ENCODE data around the gene TIGAR. TPM values are rescaled to one million over a fixed set of nuclear protein-coding genes. Genes with fewer than 3 reads are reported as not detected.

TIGAR gene
- total and polyA plus RNA-seq, 2 donors (not counting 1 experiment from before 2014, with no cell fraction given): 2.3 to 6.6 TPM

DNA sequence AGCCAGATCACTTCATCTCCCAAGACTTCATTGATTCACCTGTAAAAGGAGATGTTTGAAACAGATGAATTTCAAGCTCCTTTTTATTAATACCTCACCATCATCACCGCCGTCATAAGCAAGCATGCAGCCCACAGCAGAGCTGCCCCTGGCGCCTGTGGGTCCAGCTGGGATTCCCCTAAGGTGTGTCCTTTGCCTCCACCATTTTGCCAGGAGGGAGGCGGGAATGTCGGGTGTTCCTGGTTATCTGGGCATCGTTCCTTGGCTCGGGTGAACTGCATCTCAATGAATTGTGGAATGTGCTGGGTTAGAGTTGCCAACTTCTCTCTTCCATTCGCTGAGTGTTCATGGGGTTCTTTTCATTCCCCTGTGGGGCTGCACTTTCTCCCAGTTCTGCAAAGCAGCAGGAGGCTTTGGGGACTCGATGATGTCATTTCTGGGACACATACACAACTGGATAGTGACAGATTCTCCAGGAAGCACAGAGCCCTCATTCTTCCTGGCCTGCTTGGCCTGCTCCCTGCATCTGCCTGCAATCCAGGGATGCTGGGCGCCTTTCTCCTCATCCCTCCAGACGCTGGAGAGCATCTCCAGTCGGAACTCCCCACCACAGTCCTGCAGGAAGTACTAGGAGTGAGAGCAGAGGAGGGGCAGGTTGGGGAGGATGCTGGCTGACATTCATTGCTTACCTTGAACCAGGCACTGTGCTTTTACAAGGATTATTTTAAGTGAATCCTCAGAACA lies 37.3 kb upstream of the TIGAR start:
- Histone ChIP-seq H3K9ac (ENCODE audit: low read length) (no peak overlapping the region), H3K79me2 (ENCODE audit: control insufficient read depth, insufficient read depth, low read length) (peaks cover 94% of the 10 kb centered on the region), H3K4me2 (replicated peaks; ENCODE audit: low read depth, low read length, poor library complexity, severe bottlenecking) (no peak overlapping the region), H3K27me3 (replicated peaks in 1 of 4; ENCODE audit: control extremely low read depth in 1 of 4, control insufficient read depth in 3 of 4, insufficient read depth in 4 of 4, low read length in 3 of 4) (no peaks in the 10 kb centered on the region), H3K36me3 (replicated peaks in 1 of 2; ENCODE audit: control extremely low read depth in 1 of 2, control insufficient read depth in 1 of 2, extremely low read depth in 1 of 2, insufficient read depth in 2 of 2, low read length in 1 of 2) (peaks cover 3 to 92% of the 10 kb centered on the region in 2 experiments), H3K9me3 (ENCODE audit: control extremely low read depth in 1 of 3, control insufficient read depth in 2 of 3, insufficient read depth in 1 of 3, low read length in 2 of 3) (no peaks in the 10 kb centered on the region), H2AFZ (ENCODE audit: insufficient read depth, low read depth, low read length, poor library complexity, severe bottlenecking) (no peak overlapping the region), H3K4me1 (ENCODE audit: control insufficient read depth in 2 of 2, insufficient read depth in 2 of 2, low read length in 2 of 2) (peaks cover 15 to 21% of the 10 kb centered on the region in 2 donors), H3K4me3 (ENCODE audit: control extremely low read depth in 1 of 5, extremely low read depth in 1 of 5, insufficient read depth in 1 of 5, low read depth in 2 of 5, low read length in 4 of 5) (no peak overlapping the region), H3K27ac (ENCODE audit: low read length in 2 of 2) (no peak overlapping the region), H4K20me1 (ENCODE audit: control insufficient read depth, insufficient read depth, low read length, poor library complexity, severe bottlenecking) (peaks cover 67% of the 10 kb centered on the region)
- TF ChIP-seq, protein P1, sequence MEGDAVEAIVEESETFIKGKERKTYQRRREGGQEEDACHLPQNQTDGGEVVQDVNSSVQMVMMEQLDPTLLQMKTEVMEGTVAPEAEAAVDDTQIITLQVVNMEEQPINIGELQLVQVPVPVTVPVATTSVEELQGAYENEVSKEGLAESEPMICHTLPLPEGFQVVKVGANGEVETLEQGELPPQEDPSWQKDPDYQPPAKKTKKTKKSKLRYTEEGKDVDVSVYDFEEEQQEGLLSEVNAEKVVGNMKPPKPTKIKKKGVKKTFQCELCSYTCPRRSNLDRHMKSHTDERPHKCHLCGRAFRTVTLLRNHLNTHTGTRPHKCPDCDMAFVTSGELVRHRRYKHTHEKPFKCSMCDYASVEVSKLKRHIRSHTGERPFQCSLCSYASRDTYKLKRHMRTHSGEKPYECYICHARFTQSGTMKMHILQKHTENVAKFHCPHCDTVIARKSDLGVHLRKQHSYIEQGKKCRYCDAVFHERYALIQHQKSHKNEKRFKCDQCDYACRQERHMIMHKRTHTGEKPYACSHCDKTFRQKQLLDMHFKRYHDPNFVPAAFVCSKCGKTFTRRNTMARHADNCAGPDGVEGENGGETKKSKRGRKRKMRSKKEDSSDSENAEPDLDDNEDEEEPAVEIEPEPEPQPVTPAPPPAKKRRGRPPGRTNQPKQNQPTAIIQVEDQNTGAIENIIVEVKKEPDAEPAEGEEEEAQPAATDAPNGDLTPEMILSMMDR (IDR thresholded peaks at IDR 0.05): no peak
- no peak for TF ChIP-seq EZH2 (IDR thresholded peaks at IDR 0.05; ENCODE audit: borderline replicate concordance, insufficient read depth, low read depth, low read length, poor library complexity, severe bottlenecking)
- intact Hi-C loops (cut with micrococcal nuclease): no loop called here
- no peak for ATAC-seq (ENCODE audit: low read depth)
- ChIA-PET CTCF (interaction anchor here (0.7 kb wide), 1 partner anchor 176 kb away, joined by 4 read pairs; no protein-coding TSS in a partner anchor), POLR2A (no interaction called here)
- Mint-ChIP-seq H3K4me1 (peaks cover 28% of the 10 kb centered on the region), H3K27me3 (no peaks in the 10 kb centered on the region), H3K9me3 (ENCODE audit: insufficient read depth) (no peaks in the 10 kb centered on the region), H3K27ac (no peak overlapping the region), H3K4me3 (no peak overlapping the region)
- WGBS (ENCODE audit: insufficient coverage): 86% methylated on average over 5 of the region's 12 CpGs
- DNase-seq: no peak

DNA sequence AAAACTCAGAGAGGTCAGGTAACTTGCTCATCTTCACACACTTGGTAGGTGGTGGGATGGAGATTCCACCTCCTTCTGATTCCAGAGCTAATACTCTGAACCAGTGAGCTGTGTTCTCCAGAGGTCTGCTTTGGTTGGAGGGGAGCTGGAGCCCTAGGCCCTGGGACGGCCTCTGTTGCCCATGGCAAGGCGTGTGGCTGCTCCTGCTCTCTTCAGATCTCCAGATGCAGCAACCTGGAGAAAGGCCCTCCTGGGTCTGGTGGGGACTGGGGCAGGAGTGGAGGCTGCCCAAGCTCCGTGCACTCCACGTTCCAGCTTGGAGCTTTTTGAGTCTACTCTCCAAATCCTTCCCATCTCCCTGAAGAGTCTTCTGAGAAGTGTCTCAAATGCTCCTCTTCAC lies 36.7 kb upstream of the TIGAR start:
- WGBS (ENCODE audit: insufficient coverage): 97% methylated on average over 4 of the region's 4 CpGs
- Histone ChIP-seq H3K27me3 (replicated peaks in 1 of 4; ENCODE audit: control extremely low read depth in 1 of 4, control insufficient read depth in 3 of 4, insufficient read depth in 4 of 4, low read length in 3 of 4) (no peaks in the 10 kb centered on the region), H3K27ac (ENCODE audit: low read length in 2 of 2) (no peak overlapping the region), H3K36me3 (replicated peaks in 1 of 2; ENCODE audit: control extremely low read depth in 1 of 2, control insufficient read depth in 1 of 2, extremely low read depth in 1 of 2, insufficient read depth in 2 of 2, low read length in 1 of 2) (peaks cover 1 to 89% of the 10 kb centered on the region in 2 experiments), H3K4me1 (ENCODE audit: control insufficient read depth in 2 of 2, insufficient read depth in 2 of 2, low read length in 2 of 2) (peaks cover 21 to 27% of the 10 kb centered on the region in 2 donors), H3K9me3 (ENCODE audit: control extremely low read depth in 1 of 3, control insufficient read depth in 2 of 3, insufficient read depth in 1 of 3, low read length in 2 of 3) (no peaks in the 10 kb centered on the region), H4K20me1 (ENCODE audit: control insufficient read depth, insufficient read depth, low read length, poor library complexity, severe bottlenecking) (peaks cover 68% of the 10 kb centered on the region), H3K9ac (ENCODE audit: low read length) (no peak overlapping the region), H3K4me3 (ENCODE audit: control extremely low read depth in 1 of 5, extremely low read depth in 1 of 5, insufficient read depth in 1 of 5, low read depth in 2 of 5, low read length in 4 of 5) (no peak overlapping the region), H3K79me2 (ENCODE audit: control insufficient read depth, insufficient read depth, low read length) (peaks cover 94% of the 10 kb centered on the region), H2AFZ (ENCODE audit: insufficient read depth, low read depth, low read length, poor library complexity, severe bottlenecking) (no peak overlapping the region), H3K4me2 (replicated peaks; ENCODE audit: low read depth, low read length, poor library complexity, severe bottlenecking) (no peak overlapping the region)
- no peak overlapping the region for H3K27ac Mint-ChIP-seq
- H3K9me3 Mint-ChIP-seq (ENCODE audit: insufficient read depth): no peaks in the 10 kb centered on the region
- ATAC-seq (ENCODE audit: low read depth): no peak
- TF ChIP-seq EZH2 (IDR thresholded peaks at IDR 0.05; ENCODE audit: borderline replicate concordance, insufficient read depth, low read depth, low read length, poor library complexity, severe bottlenecking): no peak
- TF ChIP-seq, protein P1 (IDR thresholded peaks at IDR 0.05): no peak
- H3K4me3 Mint-ChIP-seq: no peak overlapping the region
- DNase-seq: no peak
- intact Hi-C loops (cut with micrococcal nuclease): no loop called here
- ChIA-PET POLR2A (no interaction called here), CTCF (no interaction called here)
- peaks cover 34% of the 10 kb centered on the region for H3K4me1 Mint-ChIP-seq
- no peaks in the 10 kb centered on the region for H3K27me3 Mint-ChIP-seq
